Suprapubic skin (tissue), 3 donors: ENCODE data around the gene ZNF653.

ENCODE experiments used
- CTCF ChIP-seq, 2 donors: fragments of 200-600 bp in 1 of 2; fragments of 450-650 bp in 1 of 2; sonication (generic) in 1 of 2; IDR thresholded peaks; one replicate each; pipeline ENCODE4 v1.5.1; 2016 to 2019; ENCODE audit warnings: antibody characterized with exemption in 2 of 2, mild to moderate bottlenecking in 1 of 2, moderate library complexity in 1 of 2
- POLR2AphosphoS5 ChIP-seq, 3 donors: sonication (generic); formaldehyde crosslinking; IDR thresholded peaks; one replicate each; pipeline ENCODE4 v1.6.1; 2017; ENCODE audit warnings: antibody characterized with exemption in 3 of 3

GRCh38 chr19:11547929-11548700 lies 42.5 kb upstream of the ZNF653 start:
- TF ChIP-seq CTCF (IDR thresholded peaks at IDR 0.05) (no peak), POLR2AphosphoS5 (IDR thresholded peaks at IDR 0.05) (no peak)
